HepG2 (cell line): ENCODE data around the gene CD48. TPM values are rescaled to one million over a fixed set of nuclear protein-coding genes. Genes with fewer than 3 reads are reported as not detected.

Experiments
- ATAC-seq: fragments of 200-7000 bp; cut with Tn5 transposase; 3 replicates; pipeline ENCODE4 v1.9.1; 2020; ENCODE audit warnings: mild to moderate bottlenecking, moderate library complexity
- BruUV-seq: library from RNA; stranded (reverse); fragments of 400-500 nt; replicated peaks from 2 replicates; lab custom pipeline; 2021; lab: Mats Ljungman, UMichigan
- CTCF ChIA-PET: fragments of 300-600 bp; formaldehyde crosslinking; extraction: SDS; loops from one replicate; lab custom pipeline; 2021; ENCODE audit warnings: low total read pairs, inconsistent platforms, low intra/inter-chr PET ratio; lab: Yijun Ruan, JAX
- POLR2A ChIA-PET: fragments of 350-600 bp; sonication (Branson Sonifier 250); formaldehyde crosslinking; loops from one replicate; lab custom pipeline; 2020; ENCODE audit warnings: antibody characterized with exemption, inconsistent platforms; lab: Yijun Ruan, JAX
- DNase-seq: peaks from one replicate; pipeline ENCODE4 v3.0.0-alpha.2; 2015; ENCODE audit warnings: low spot score
- FAIRE-seq: peaks from 3 replicates; lab custom pipeline; 2011; peaks lifted over from hg19 to GRCh38; lab: Jason Lieb, UNC
- H2AFZ ChIP-seq: one replicate; pipeline ENCODE4 v1.6.1; 2011; ENCODE audit warnings: low read length, inconsistent platforms
- H3K27ac ChIP-seq: fragments of 300-600 bp; 3 replicates; pipeline ENCODE4 v1.8.0; 2011; ENCODE audit warnings: mixed run types, mild to moderate bottlenecking, mixed read lengths, low read length, inconsistent platforms; ENCODE audit not compliant: insufficient read depth; ENCODE audit errors: extremely low read length
- H3K27me3 ChIP-seq, 2 experiments: fragments of 200-600 bp in 1 of 2; 2 replicates in 1 of 2; 3 replicates in 1 of 2; pipeline versions ENCODE4 v1.6.0 to v1.8.0; 2011; ENCODE audit warnings: low read length in 2 of 2, mild to moderate bottlenecking in 2 of 2, moderate library complexity in 2 of 2, inconsistent platforms in 1 of 2; ENCODE audit not compliant: insufficient read depth in 2 of 2, control insufficient read depth in 1 of 2
- H3K36me3 ChIP-seq, 2 experiments: fragments of 200-600 bp in 1 of 2; replicated peaks in 1 of 2; 2 replicates in 1 of 2; 3 replicates in 1 of 2; pipeline versions ENCODE4 v1.5.1 to v1.8.0; 2011; ENCODE audit warnings: low read length in 2 of 2, inconsistent platforms in 1 of 2; ENCODE audit not compliant: insufficient read depth in 2 of 2, control insufficient read depth in 1 of 2
- H3K4me1 ChIP-seq: 2 replicates; pipeline ENCODE4 v1.5.1; 2012; ENCODE audit warnings: low read length, inconsistent platforms; ENCODE audit not compliant: insufficient read depth
- H3K4me2 ChIP-seq: 2 replicates; pipeline ENCODE4 v1.6.0; 2011; ENCODE audit warnings: low read depth, low read length, inconsistent platforms
- H3K4me3 ChIP-seq, 3 experiments: fragments of 200-600 bp in 1 of 3; sonication (generic), shearing (Covaris generic) in 1 of 3; replicated peaks in 1 of 3; 2 replicates each; pipeline ENCODE4 v1.5.1; 2011 to 2016; ENCODE audit warnings: low read length in 3 of 3, inconsistent platforms in 2 of 3, low read depth in 2 of 3, mild to moderate bottlenecking in 2 of 3, control low read depth in 1 of 3, mixed read lengths in 1 of 3; ENCODE audit not compliant: insufficient read depth in 1 of 3
- H3K79me2 ChIP-seq: one replicate; pipeline ENCODE4 v1.6.1; 2011; ENCODE audit warnings: low read length, inconsistent platforms; ENCODE audit not compliant: insufficient read depth
- H3K9ac ChIP-seq: 2 replicates; pipeline ENCODE4 v1.6.0; 2011; ENCODE audit warnings: mild to moderate bottlenecking, low read depth, low read length, inconsistent platforms; ENCODE audit not compliant: insufficient read depth
- H3K9me3 ChIP-seq: 2 replicates; pipeline ENCODE4 v1.5.1; 2012; ENCODE audit warnings: mild to moderate bottlenecking, low read length
- H4K20me1 ChIP-seq: 2 replicates; pipeline ENCODE4 v1.6.0; 2011; ENCODE audit warnings: inconsistent platforms, mild to moderate bottlenecking, low read length, moderate library complexity; ENCODE audit not compliant: insufficient read depth
- ARID4A ChIP-seq: sonication (generic); formaldehyde crosslinking; IDR thresholded peaks from 2 replicates; pipeline ENCODE4 v1.5.0; 2020; ENCODE audit warnings: mild to moderate bottlenecking, missing genetic modification reagents, borderline replicate concordance
- DNMT1 ChIP-seq: sonication (generic); formaldehyde crosslinking; IDR thresholded peaks from 2 replicates; pipeline ENCODE4 v1.5.1; 2020; ENCODE audit warnings: mild to moderate bottlenecking, missing genetic modification reagents
- KAT2B ChIP-seq: fragments of 150-350 bp; IDR thresholded peaks from 2 replicates; pipeline ENCODE4 v1.6.1; 2014; ENCODE audit warnings: low read depth, low read length, borderline replicate concordance
- MAFG ChIP-seq: sonication (generic); formaldehyde crosslinking; IDR thresholded peaks from 2 replicates; pipeline ENCODE4 v1.5.1; 2020; ENCODE audit warnings: mild to moderate bottlenecking, missing genetic modification reagents
- MED13 ChIP-seq: sonication (generic); formaldehyde crosslinking; IDR thresholded peaks from 2 replicates; pipeline ENCODE4 v1.5.0; 2020; ENCODE audit warnings: missing genetic modification reagents
- NCOR1 ChIP-seq: fragments of 200-600 bp; sonication (generic); IDR thresholded peaks from 2 replicates; pipeline ENCODE4 v1.7.0; 2017; ENCODE audit warnings: antibody characterized with exemption, low read length, borderline replicate concordance
- NR2F1 ChIP-seq, 2 experiments: fragments of 450-650 bp in 1 of 2; formaldehyde crosslinking in 1 of 2; IDR thresholded peaks; 2 replicates each; pipeline versions ENCODE4 v1.5.0 to v1.6.1; 2016 to 2020; ENCODE audit warnings: mild to moderate bottlenecking in 1 of 2, missing compliant biosample characterization in 1 of 2, missing genetic modification reagents in 1 of 2, moderate library complexity in 1 of 2
- PAWR ChIP-seq: sonication (generic); formaldehyde crosslinking; IDR thresholded peaks from 2 replicates; pipeline ENCODE4 v1.4.0; 2020; ENCODE audit warnings: missing genetic modification reagents, mild to moderate bottlenecking, borderline replicate concordance
- RAD21 ChIP-seq: fragments of 450-650 bp; formaldehyde crosslinking; IDR thresholded peaks from 2 replicates; pipeline ENCODE4 v1.5.0; 2020; ENCODE audit warnings: mild to moderate bottlenecking
- SIN3B ChIP-seq: fragments of 150-350 bp; IDR thresholded peaks from 2 replicates; pipeline ENCODE4 v1.6.1; 2014; ENCODE audit warnings: low read length
- ZFP36L2 ChIP-seq: sonication (generic); formaldehyde crosslinking; IDR thresholded peaks from 2 replicates; pipeline ENCODE4 v1.4.0; 2020; ENCODE audit warnings: missing genetic modification reagents
- ZNF18 ChIP-seq: sonication (generic); formaldehyde crosslinking; IDR thresholded peaks from 2 replicates; pipeline ENCODE4 v1.8.0; 2022; ENCODE audit warnings: mild to moderate bottlenecking, missing genetic modification reagents; ENCODE audit not compliant: insufficient replicate concordance
- ZNF24 ChIP-seq: fragments of 450-650 bp; IDR thresholded peaks from 2 replicates; pipeline ENCODE4 v1.6.1; 2017; ENCODE audit warnings: antibody characterized with exemption, mild to moderate bottlenecking
- ZNF280B ChIP-seq: sonication (generic); formaldehyde crosslinking; IDR thresholded peaks from 2 replicates; pipeline ENCODE4 v1.5.0; 2020; ENCODE audit warnings: missing genetic modification reagents, mild to moderate bottlenecking, borderline replicate concordance
- ZNF317 ChIP-seq: sonication (generic); formaldehyde crosslinking; IDR thresholded peaks from 2 replicates; pipeline ENCODE4 v1.5.0; 2020; ENCODE audit warnings: mild to moderate bottlenecking, missing genetic modification reagents
- ZNF432 ChIP-seq: sonication (generic); formaldehyde crosslinking; IDR thresholded peaks from 2 replicates; pipeline ENCODE4 v1.5.0; 2020; ENCODE audit warnings: missing genetic modification reagents, mild to moderate bottlenecking, borderline replicate concordance
- ZNF549 ChIP-seq: sonication (generic); formaldehyde crosslinking; IDR thresholded peaks from 2 replicates; pipeline ENCODE4 v1.5.0; 2020; ENCODE audit warnings: missing genetic modification reagents
- ZNF746 ChIP-seq: sonication (generic); formaldehyde crosslinking; IDR thresholded peaks from 2 replicates; pipeline ENCODE4 v1.8.0; 2022; ENCODE audit warnings: mild to moderate bottlenecking, missing genetic modification reagents
- WGBS: methylation state at CpG from one replicate; pipeline ENCODE4 v1.1.6; 2017; ENCODE audit warnings: low lambda C conversion rate; 5-methylcytosine and 5-hydroxymethylcytosine counted together
- in situ Hi-C: cut with HindIII; loops from 2 replicates; pipeline ENCODE4 v1.10.0; 2017; ENCODE audit warnings: low pct_unique_long_range_greater_than_20kb; ENCODE audit not compliant: extremely low pct_ligation_motif_present
- intact Hi-C: fragments of 100-400 bp; cut with micrococcal nuclease; formaldehyde crosslinking; loops from one replicate; pipeline ENCODE4 v1.10.0; 2022; ENCODE audit not compliant: unreplicated experiment
- polyA plus RNA-seq, 8 experiments: library from polyadenylated mRNA; depleted of rRNA in 3 of 8; stranded (reverse) in 7 of 8; unstranded in 1 of 8; fragments of >200 nt; fragmentation: Illumina TruSeq in 4 of 8; extraction: Trizol in 4 of 8; gene quantifications; 2 replicates each; pipeline versions ENCODE4 v1.2.1 to v1.2.3, GENCODE V29; 2011 to 2016; ENCODE audit warnings: low read depth in 4 of 8, missing spikeins in 1 of 8, mixed read lengths in 1 of 8; ENCODE audit not compliant: insufficient read depth in 1 of 8
- total RNA-seq, 5 experiments: library from RNA; depleted of rRNA; stranded (reverse); fragments of >200 nt; fragmentation: Illumina TruSeq; extraction: Trizol; gene quantifications; 2 replicates each; pipeline ENCODE4 v1.2.3, GENCODE V29; 2016; ENCODE audit warnings: low read depth in 1 of 5

CD48 gene
- total and polyA plus RNA-seq, 2 of the 13 experiments (the other 11 are each of a cell fraction or from before 2014, with no cell fraction given) = not detected

- TF ChIP-seq ZFP36L2 (CRISPR knock-in tag) (no peak), KAT2B (no peak), NCOR1 (no peak), ZNF432 (no peak), PAWR (no peak), ZNF24 (no peak), ZNF317 (CRISPR knock-in tag) (no peak), ZNF746 (no peak)
These were observed 46.9 kb upstream of the CD48 start (continued) for GRCh38 chr1:160758521-160758920.

- in situ Hi-C loops = no loop called here
- BruUV-seq = no TSS peak
- POLR2A ChIA-PET = no interaction called here
These were observed 45.2 kb upstream of the CD48 start for GRCh38 chr1:160756849-160757201.

More at GRCh38 chr1:160756849-160757201, 45.2 kb upstream of the CD48 start:
- CTCF ChIA-PET = no interaction called here
- no peak for FAIRE-seq
- TF ChIP-seq NR2F1 (CRISPR knock-in tag; IDR thresholded peaks at IDR 0.05) (no peak), ARID4A (CRISPR knock-in tag) (no peak), MAFG (CRISPR knock-in tag) (no peak), ZNF18 (no peak), ZNF549 (CRISPR knock-in tag) (no peak), RAD21 (CRISPR knock-in tag) (no peak), MED13 (no peak), DNMT1 (CRISPR knock-in tag) (no peak), ZNF280B (no peak), SIN3B (no peak)
- TF ChIP-seq, all 625 proteins: peak for 0
- DNase-seq (no peak), ATAC-seq (no peak)
- no peaks in the 10 kb centered on the region for H3K79me2 ChIP-seq
- H3K4me2 ChIP-seq = no peak overlapping the region
- intact Hi-C loops = no loop called here
- no peaks in the 10 kb centered on the region for H3K9me3 ChIP-seq
- H2AFZ ChIP-seq = no peak overlapping the region
- H3K36me3 ChIP-seq = no peaks in the 10 kb centered on the region
- no peak overlapping the region for H3K4me3 ChIP-seq
- no peaks in the 10 kb centered on the region for H3K27me3 ChIP-seq
- H3K9ac ChIP-seq = no peak overlapping the region
- H3K4me1 ChIP-seq = no peaks in the 10 kb centered on the region
- H3K27ac ChIP-seq = no peak overlapping the region
- 43% methylated on average over 2 of the region's 2 CpGs for WGBS
- H4K20me1 ChIP-seq = no peaks in the 10 kb centered on the region
